Psoas muscle (tissue), 8 donors: ENCODE measurements around the gene NLRC5. TPM values are rescaled to one million over a fixed set of nuclear protein-coding genes. Genes with fewer than 3 reads are reported as not detected.
A peak's percentile ranks its signal among the peaks of the same experiment; 100 is the strongest.

Experiments
- ATAC-seq, 4 donors: fragments of 200-7000 bp; cut with Tn5 transposase; one replicate each; pipeline ENCODE4 v1.9.1; 2020; ENCODE audit warnings: moderate library complexity in 3 of 4, mild to moderate bottlenecking in 2 of 4
- DNase-seq, 2 donors: peaks; one replicate each; pipeline ENCODE4 v3.0.0-alpha.2; 2020
- H3K27ac ChIP-seq: fragments of 200-600 bp; one replicate; pipeline ENCODE4 v1.8.0; 2022
- H3K27me3 ChIP-seq, 3 donors: fragments of 200-600 bp in 1 of 3; one replicate each; pipeline versions ENCODE4 v1.6.1 to v1.8.0; 2013 to 2022; ENCODE audit warnings: low read length in 2 of 3, mild to moderate bottlenecking in 2 of 3, moderate library complexity in 1 of 3; ENCODE audit not compliant: insufficient read depth in 3 of 3
- H3K36me3 ChIP-seq, 2 donors: fragments of 200-600 bp in 1 of 2; one replicate each; pipeline versions ENCODE4 v1.6.1 to v1.8.0; 2013 to 2022; ENCODE audit warnings: low read depth in 1 of 2, mild to moderate bottlenecking in 1 of 2, moderate library complexity in 1 of 2; ENCODE audit not compliant: insufficient read depth in 1 of 2
- H3K4me1 ChIP-seq: fragments of 200-600 bp; one replicate; pipeline ENCODE4 v1.8.0; 2022
- H3K4me3 ChIP-seq: fragments of 200-600 bp; one replicate; pipeline ENCODE4 v1.8.0; 2022; ENCODE audit warnings: mild to moderate bottlenecking
- H3K9me3 ChIP-seq: fragments of 200-600 bp; one replicate; pipeline ENCODE4 v1.8.0; 2022
- CTCF ChIP-seq: fragments of 200-600 bp; IDR thresholded peaks from one replicate; pipeline ENCODE4 v1.8.0; 2022; ENCODE audit warnings: antibody characterized with exemption
- WGBS, 3 donors: extraction: QIAGEN DNeasy Blood & Tissue Kit; methylation state at CpG; one replicate each; pipeline versions ENCODE4 v1.1.6 to v1.1.7; 2013; 5-methylcytosine and 5-hydroxymethylcytosine counted together
- intact Hi-C, 2 donors: fragments of 100-400 bp; cut with DNase I; formaldehyde crosslinking; loops; one replicate each; pipeline versions ENCODE4 v1.11.0 to v1.14.2; 2022
- long read RNA-seq, 2 donors: library from polyadenylated mRNA; unstranded; transcript quantifications; one replicate each; pipeline ENCODE4 v2.0.0, GENCODE V29; 2021
- polyA plus RNA-seq, 3 donors: library from polyadenylated mRNA; stranded (reverse); fragments of 200-250 nt; gene quantifications; one replicate each; pipeline ENCODE4 v1.2.3, GENCODE V29; 2013
- total RNA-seq, 4 donors: library from RNA; stranded (reverse); fragmentation: NEBNext Ultra II Directional in 2 of 4; extraction: Animal tissue kit (Norgen Biotek cat#: 25700) in 2 of 4; gene quantifications; one replicate each; pipeline versions ENCODE4 v1.2.1 to v1.2.4, GENCODE V29; 2021 to 2023
- donor health status: healthy with polysubstance abuse.
- donor health status: DM: no; HTN: no; CAD: no; lungs with moderate emphysema.
- donor health status: Bipolar disorder and iron deficiency.
- donor health status: healthy.
- donor health status: DM: yes; HTN: yes; CAD: no.
- donor health status: DM: no; HTN: no; CAD: no.
- donor health status: DM: no; HTN: no; CAD: no.
- donor health status: DM: yes; HTN: yes; CAD: no.

Gene NLRC5
- total RNA-seq (10 to 100 TPM in 1 of 4 donors, 1 to 10 TPM in 3; 6.4 to 13.6 (median 7.8) TPM), polyA plus RNA-seq (1 to 10 TPM; 2.3 to 4.5 (median 2.7) TPM)
- long read RNA-seq, donor 1 = 0 reads
- long read RNA-seq, donor 2, partial matches to known transcripts = 3 of 6 reads
- long read RNA-seq, donor 2, other reads (novel, unspliced or antisense) = 3 of 6 reads

- Histone ChIP-seq H3K36me3 (no peaks in the 10 kb centered on the region), H3K27ac (peak within 1 kb of the TSS; percentile 68), H3K4me3 (peak within 1 kb of the TSS; percentile 80), H3K4me1 (peaks cover 5% of the 10 kb centered on the region), H3K27me3 (no peaks in the 10 kb centered on the region), H3K9me3 (no peaks in the 10 kb centered on the region)
- DNase-seq (peak; percentile 84 to 88), ATAC-seq (peak; percentile 84 to 92 (median 86))
- intact Hi-C loops = loop anchor here in 1 of 2 donors (5.0 kb wide), 1 partner anchor 53 kb away; no protein-coding TSS in a partner anchor
- WGBS, 3 donors = 4 to 7% (median 6%) methylated on average over 56 to 64 of the region's 64 CpGs
- no peak for TF ChIP-seq CTCF
Observed at GRCh38 chr16:56988948-56989945, at the start of gene NLRC5. Gene NLRC5, plus strand, starts transcription at chr16:56989557. Its CDS starts 31,156 bp downstream, at chr16:57020713.

- no peak for TF ChIP-seq CTCF
- Histone ChIP-seq H3K27ac (no peak overlapping the region), H3K4me1 (peaks cover 18% of the 10 kb centered on the region), H3K27me3 (no peaks in the 10 kb centered on the region), H3K9me3 (no peaks in the 10 kb centered on the region), H3K36me3 (peaks cover 27 to 100% of the 10 kb centered on the region in 2 donors), H3K4me3 (no peak overlapping the region)
- DNase-seq (no peak), ATAC-seq (no peak)
- 77 to 80% (median 78%) methylated on average over 4 of the region's 4 CpGs for WGBS, 3 donors
- intact Hi-C loops = no loop called here
Observed at GRCh38 chr16:56939801-56940200, 49.6 kb upstream of the NLRC5 start.

- WGBS, 3 donors = 74 to 90% (median 78%) methylated on average over 2 of the region's 2 CpGs
- ATAC-seq (no peak), DNase-seq (no peak)
- Histone ChIP-seq H3K27me3 (no peaks in the 10 kb centered on the region), H3K9me3 (no peaks in the 10 kb centered on the region), H3K4me3 (no peak overlapping the region), H3K4me1 (peaks cover 6% of the 10 kb centered on the region), H3K27ac (no peak overlapping the region), H3K36me3 (peaks cover 31 to 98% of the 10 kb centered on the region in 2 donors)
- TF ChIP-seq CTCF = no peak
- intact Hi-C loops = no loop called here
Observed at GRCh38 chr16:56941092-56941491, 48.3 kb upstream of the NLRC5 start.

GRCh38 chr16:56941856-56942331 lies 47.5 kb upstream of the NLRC5 start:
- TF ChIP-seq CTCF = no peak
- intact Hi-C loops = no loop called here
- H3K36me3 ChIP-seq = peaks cover 31 to 98% of the 10 kb centered on the region in 2 donors

More at GRCh38 chr16:56941856-56942331, 47.5 kb upstream of the NLRC5 start:
- 71 to 82% (median 73%) methylated on average over 9 of the region's 9 CpGs for WGBS, 3 donors
- no peaks in the 10 kb centered on the region for H3K27me3 ChIP-seq
- no peak overlapping the region for H3K27ac ChIP-seq
- no peaks in the 10 kb centered on the region for H3K9me3 ChIP-seq
- DNase-seq = no peak
- no peak overlapping the region for H3K4me3 ChIP-seq
- no peak for ATAC-seq
- H3K4me1 ChIP-seq = no peaks in the 10 kb centered on the region
